ENCODE data around the gene ADAMTS13.

ADAMTS13 gene

DNA sequence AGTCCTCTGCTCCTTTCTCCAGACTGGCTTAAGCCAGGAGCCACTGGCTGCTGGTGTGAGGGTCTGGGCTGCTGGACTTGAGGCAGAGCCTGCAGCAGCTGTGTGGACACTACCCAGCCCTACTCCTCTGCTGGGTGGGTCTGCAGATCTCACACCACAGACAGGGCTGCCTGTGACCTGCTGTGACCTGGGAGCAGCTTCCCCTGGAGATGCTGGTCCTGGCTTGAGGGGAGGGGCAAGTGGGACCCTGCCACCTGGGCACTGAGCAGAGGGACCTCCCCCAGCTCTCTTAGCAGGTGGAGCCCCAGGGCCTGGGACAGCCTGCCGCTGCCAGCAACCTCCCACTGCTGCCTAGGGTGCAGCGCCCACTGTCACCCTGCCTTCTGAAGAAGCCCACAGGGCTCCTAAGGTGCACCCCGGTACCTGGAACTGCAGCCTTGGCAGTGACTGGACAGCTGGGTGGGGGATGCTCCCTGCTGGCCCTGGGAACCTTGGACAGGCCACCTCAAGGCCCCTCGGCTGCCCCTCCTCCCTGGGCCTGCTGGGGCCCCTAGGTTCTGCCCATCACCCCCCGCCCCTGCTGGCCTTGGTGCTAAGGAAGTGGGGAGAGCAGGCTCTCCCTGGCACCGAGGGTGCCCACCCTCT, 46.7 kb downstream of the ADAMTS13 start:
- TF ChIP-seq CTCF (IDR thresholded peaks at IDR 0.05; ENCODE audit: low read depth, low read length): no peak
- DNase-seq (ENCODE audit: extremely low read depth, low read depth): no peak

DNA sequence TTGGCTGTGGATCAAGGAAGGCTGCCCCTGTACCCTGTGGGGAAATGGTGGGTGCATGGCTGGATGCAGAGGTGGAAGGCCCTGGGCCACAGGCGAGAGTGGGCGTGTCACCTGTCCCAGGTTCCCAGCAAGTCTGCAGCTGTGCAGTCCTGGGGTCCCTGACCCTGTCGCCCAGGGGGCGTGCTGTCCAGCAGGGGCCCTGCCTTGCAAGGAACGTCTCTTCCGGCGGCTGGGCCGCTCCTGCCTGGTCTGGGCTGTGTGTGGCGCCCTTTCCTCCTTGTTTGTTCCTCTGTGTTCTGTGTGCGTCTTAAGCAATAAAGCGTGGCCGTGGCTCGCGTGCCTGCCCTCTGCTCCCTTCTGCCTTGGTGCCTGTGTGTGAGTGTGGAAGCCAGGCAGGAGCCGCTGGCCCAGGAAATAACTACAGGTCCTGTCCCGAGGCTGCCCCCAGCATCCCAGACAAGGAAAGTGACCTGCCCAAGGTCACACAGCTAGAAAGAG, 48.3 kb downstream of the ADAMTS13 start:
- DNase-seq (ENCODE audit: extremely low read depth, low read depth): no peak
- no peak for TF ChIP-seq CTCF (IDR thresholded peaks at IDR 0.05; ENCODE audit: low read depth, low read length)

- no peak for DNase-seq (ENCODE audit: extremely low read depth, low read depth)
- no peak for TF ChIP-seq CTCF (IDR thresholded peaks at IDR 0.05; ENCODE audit: low read depth, low read length)
These were observed 48.8 kb downstream of the ADAMTS13 start for GRCh38 chr9:133470988-133471387.

DNA sequence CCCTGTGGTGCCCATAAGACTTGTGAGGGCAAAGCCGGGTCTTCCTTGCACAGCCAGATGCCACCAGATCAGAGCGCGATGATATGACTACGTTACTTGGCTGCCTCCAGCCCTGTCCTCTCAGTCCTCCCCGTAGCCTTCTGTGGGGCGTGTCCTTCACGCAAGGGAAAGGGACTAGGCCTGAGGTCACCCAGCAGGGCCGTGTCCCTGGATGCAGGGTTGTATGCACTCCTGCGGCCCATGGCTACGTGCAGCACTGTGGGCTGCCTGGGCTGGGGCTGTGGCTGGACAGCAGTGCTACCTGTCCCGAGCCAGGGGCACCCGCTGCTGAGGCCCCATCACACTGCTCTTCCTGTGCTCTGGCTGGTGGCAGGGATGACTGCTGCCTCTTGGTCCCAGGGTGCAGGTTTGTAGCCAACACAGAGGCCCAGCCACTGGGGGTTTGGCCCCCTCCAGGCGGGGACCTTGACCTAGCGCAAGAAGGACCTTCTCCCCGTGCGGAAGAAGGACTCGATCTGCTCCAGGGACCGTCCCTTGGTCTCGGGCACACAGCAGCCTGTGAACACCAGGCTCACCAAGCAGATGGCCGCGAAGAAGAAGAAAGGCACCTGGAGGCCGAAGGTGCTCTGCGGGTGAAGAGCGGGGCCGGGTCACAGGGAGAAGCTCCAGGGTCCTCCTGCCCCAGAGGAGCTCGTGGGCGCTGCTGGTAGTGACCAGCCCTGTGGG, 49.5 kb downstream of the ADAMTS13 start:
- no peak for DNase-seq (ENCODE audit: extremely low read depth, low read depth)
- no peak for TF ChIP-seq CTCF (IDR thresholded peaks at IDR 0.05; ENCODE audit: low read depth, low read length)

DNA sequence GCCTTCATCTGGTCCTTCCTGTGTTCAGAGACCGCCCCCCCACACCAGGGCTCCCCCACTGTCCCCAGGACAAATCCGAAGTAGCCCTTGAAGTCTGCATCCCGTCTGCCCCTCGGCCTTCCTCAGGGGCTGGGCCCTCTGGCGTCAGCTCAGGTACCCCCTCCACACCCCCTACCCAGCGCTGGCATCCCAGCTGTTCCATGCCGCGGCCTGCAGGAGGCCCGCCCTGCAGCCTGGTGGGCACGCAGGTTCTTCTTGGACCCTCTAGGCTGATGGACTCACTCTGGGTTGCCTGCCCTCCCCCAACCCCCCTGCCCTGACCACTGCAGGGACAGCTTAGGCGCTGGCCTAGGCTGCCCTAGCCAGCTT, 50.1 kb downstream of the ADAMTS13 start:
- no peak for DNase-seq (ENCODE audit: extremely low read depth, low read depth)
- TF ChIP-seq CTCF (IDR thresholded peaks at IDR 0.05; ENCODE audit: low read depth, low read length): no peak

DNA sequence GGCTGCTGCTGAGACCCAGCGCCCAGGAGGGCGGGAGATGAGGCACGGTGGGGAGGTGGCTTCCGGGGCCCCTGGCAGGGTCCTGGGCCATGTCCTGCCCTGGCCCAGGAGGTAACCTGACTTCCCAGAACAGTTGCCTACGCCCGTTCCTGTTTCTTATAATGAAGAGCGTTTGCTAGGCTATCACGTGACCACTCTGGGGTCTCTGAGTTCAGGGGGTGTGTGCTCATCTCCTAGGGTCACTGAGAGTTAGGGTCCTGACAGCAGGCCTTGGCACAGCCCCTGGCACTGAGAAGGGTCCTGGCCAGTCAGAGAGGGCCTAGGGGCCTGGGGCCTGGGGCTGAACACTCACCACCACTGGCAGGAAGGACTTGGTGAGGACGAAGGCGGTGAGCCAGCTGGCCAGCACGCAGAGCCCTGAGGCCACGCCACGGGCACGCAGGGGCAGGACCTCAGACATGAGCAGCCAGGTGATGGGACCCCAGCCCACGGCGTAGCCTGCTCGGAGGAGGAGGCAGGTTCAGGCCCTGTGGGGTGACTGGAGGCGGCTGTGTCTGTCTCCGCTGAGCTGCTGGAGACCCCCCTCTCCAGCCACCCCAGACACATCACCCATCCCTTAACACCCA, 50.7 kb downstream of the ADAMTS13 start:
- no peak for TF ChIP-seq CTCF (IDR thresholded peaks at IDR 0.05; ENCODE audit: low read depth, low read length)
- no peak for DNase-seq (ENCODE audit: extremely low read depth, low read depth)

GRCh38 chr9:133473743-133474142, 51.6 kb downstream of the ADAMTS13 start:
- no peak for TF ChIP-seq CTCF (IDR thresholded peaks at IDR 0.05; ENCODE audit: low read depth, low read length)
- no peak for DNase-seq (ENCODE audit: extremely low read depth, low read depth)
